H1 (cell line): ENCODE measurements around the gene KRTAP10-2. TPM values are rescaled to one million over a fixed set of nuclear protein-coding genes. Genes with fewer than 3 reads are reported as not detected.

ENCODE experiments used
- CTCF ChIA-PET: fragments of 300-600 bp; sonication (Branson Sonifier 250); formaldehyde crosslinking; loops from one replicate; lab custom pipeline; 2021; ENCODE audit not compliant: partially characterized antibody; lab: Charles Lee
- POLR2A ChIA-PET: fragments of 300-600 bp; sonication (Branson Sonifier 250); formaldehyde crosslinking; loops from one replicate; lab custom pipeline; 2021; ENCODE audit warnings: inconsistent platforms; ENCODE audit not compliant: partially characterized antibody; lab: Charles Lee
- DNase-seq, 2 experiments: peaks; one replicate each; pipeline versions ENCODE4 v3.0.0 to v3.0.0-alpha.2; 2010 to 2022; ENCODE audit warnings: low spot score in 2 of 2, low read depth in 1 of 2, mixed read lengths in 1 of 2
- FAIRE-seq: peaks from 2 replicates; lab custom pipeline; 2011; peaks lifted over from hg19 to GRCh38; lab: Jason Lieb, UNC
- H2AFZ ChIP-seq: 2 replicates; pipeline ENCODE4 v1.8.1; 2012; ENCODE audit warnings: low read length, inconsistent platforms
- H2AK5ac ChIP-seq: 2 replicates; pipeline ENCODE4 v1.6.1; 2013; ENCODE audit warnings: low read depth, low read length
- H2BK120ac ChIP-seq: replicated peaks from 2 replicates; pipeline ENCODE3; 2013; ENCODE audit warnings: low read depth, low read length, inconsistent platforms
- H2BK12ac ChIP-seq: 2 replicates; pipeline ENCODE4 v1.6.1; 2013; ENCODE audit warnings: low read depth, low read length
- H2BK15ac ChIP-seq: 2 replicates; pipeline ENCODE4 v1.6.1; 2013; ENCODE audit warnings: low read length
- H2BK20ac ChIP-seq: 2 replicates; pipeline ENCODE4 v1.6.1; 2013; ENCODE audit warnings: low read length
- H2BK5ac ChIP-seq: 2 replicates; pipeline ENCODE4 v1.6.1; 2013; ENCODE audit warnings: low read depth, low read length
- H3K14ac ChIP-seq: 2 replicates; pipeline ENCODE4 v1.6.1; 2013; ENCODE audit warnings: inconsistent platforms; ENCODE audit not compliant: insufficient read length
- H3K18ac ChIP-seq: 2 replicates; pipeline ENCODE4 v1.6.1; 2013; ENCODE audit warnings: low read length; ENCODE audit errors: extremely low read depth
- H3K23ac ChIP-seq: 2 replicates; pipeline ENCODE4 v1.6.1; 2013; ENCODE audit warnings: inconsistent platforms; ENCODE audit not compliant: insufficient read length
- H3K23me2 ChIP-seq: 2 replicates; pipeline ENCODE4 v1.6.1; 2013; ENCODE audit warnings: low read depth, low read length
- H3K27ac ChIP-seq: 2 replicates; pipeline ENCODE4 v1.6.1; 2011; ENCODE audit warnings: low read depth, low read length, inconsistent platforms
- H3K27me3 ChIP-seq, 4 experiments: replicated peaks in 1 of 4; 1 replicate in 1 of 4; 2 replicates in 3 of 4; pipeline versions ENCODE4 v1.6.1 to v1.8.1; 2011 to 2013; ENCODE audit warnings: low read length in 3 of 4, mild to moderate bottlenecking in 3 of 4, inconsistent platforms in 2 of 4, mixed read lengths in 2 of 4, moderate library complexity in 1 of 4; ENCODE audit not compliant: control insufficient read depth in 3 of 4, insufficient read depth in 3 of 4; ENCODE audit errors: extremely low read depth in 1 of 4
- H3K36me3 ChIP-seq, 4 experiments: 2 replicates each; pipeline versions ENCODE4 v1.6.1 to v1.8.1; 2011 to 2013; ENCODE audit warnings: mild to moderate bottlenecking in 4 of 4, low read length in 3 of 4, moderate library complexity in 2 of 4, control low read depth in 1 of 4, inconsistent platforms in 1 of 4; ENCODE audit not compliant: insufficient read depth in 4 of 4, control insufficient read depth in 2 of 4
- H3K4ac ChIP-seq: replicated peaks from 2 replicates; pipeline ENCODE3; 2013; ENCODE audit warnings: low read length, low read depth, mixed read lengths, inconsistent platforms; ENCODE audit not compliant: insufficient read length
- H3K4me1 ChIP-seq, 4 experiments: replicated peaks in 1 of 4; 1 replicate in 1 of 4; 2 replicates in 3 of 4; pipeline versions ENCODE4 v1.6.1 to v1.8.1; 2011 to 2013; ENCODE audit warnings: low read length in 3 of 4, inconsistent platforms in 2 of 4, mixed read lengths in 1 of 4; ENCODE audit not compliant: insufficient read depth in 4 of 4, control insufficient read depth in 3 of 4
- H3K4me2 ChIP-seq, 2 experiments: 2 replicates each; pipeline versions ENCODE4 v1.6.1 to v1.8.1; 2011 to 2013; ENCODE audit warnings: low read depth in 2 of 2, low read length in 2 of 2, control low read depth in 1 of 2, inconsistent platforms in 1 of 2, mild to moderate bottlenecking in 1 of 2; ENCODE audit not compliant: insufficient read depth in 1 of 2
- H3K4me3 ChIP-seq, 4 experiments: fragments of 200-600, 300-600 bp in 1 of 4; sonication (generic), shearing (Covaris generic), sonication (Bioruptor Twin) in 1 of 4; 2 replicates each; pipeline versions ENCODE4 v1.5.1 to v1.8.1; 2011 to 2016; ENCODE audit warnings: low read length in 4 of 4, low read depth in 3 of 4, control low read depth in 2 of 4, inconsistent platforms in 2 of 4, mild to moderate bottlenecking in 2 of 4, mixed read lengths in 1 of 4, moderate library complexity in 1 of 4; ENCODE audit not compliant: insufficient read depth in 2 of 4; ENCODE audit errors: extremely low read depth in 1 of 4
- H3K56ac ChIP-seq: replicated peaks from 2 replicates; pipeline ENCODE3; 2013; ENCODE audit warnings: low read depth, mild to moderate bottlenecking, mixed read lengths, low read length, inconsistent platforms; ENCODE audit not compliant: insufficient read length
- H3K79me1 ChIP-seq: 2 replicates; pipeline ENCODE4 v1.6.1; 2013; ENCODE audit warnings: low read depth, low read length, control low read depth
- H3K79me2 ChIP-seq, 2 experiments: 2 replicates each; pipeline versions ENCODE4 v1.6.1 to v1.8.1; 2012 to 2013; ENCODE audit warnings: low read length in 2 of 2, mild to moderate bottlenecking in 2 of 2, inconsistent platforms in 1 of 2; ENCODE audit not compliant: insufficient read depth in 2 of 2, control insufficient read depth in 1 of 2
- H3K9ac ChIP-seq, 4 experiments: replicated peaks in 1 of 4; 1 replicate in 1 of 4; 2 replicates in 3 of 4; pipeline versions ENCODE4 v1.6.1 to v1.8.1; 2011 to 2013; ENCODE audit warnings: low read depth in 3 of 4, low read length in 3 of 4, control low read depth in 2 of 4, mild to moderate bottlenecking in 2 of 4, moderate library complexity in 2 of 4, inconsistent platforms in 1 of 4; ENCODE audit errors: extremely low read depth in 1 of 4
- H3K9me3 ChIP-seq, 2 experiments: 2 replicates each; pipeline versions ENCODE4 v1.6.1 to v1.8.1; 2012 to 2013; ENCODE audit warnings: mild to moderate bottlenecking in 2 of 2, moderate library complexity in 2 of 2, control low read depth in 1 of 2, inconsistent platforms in 1 of 2, low read depth in 1 of 2, low read length in 1 of 2, mixed read lengths in 1 of 2; ENCODE audit not compliant: insufficient read depth in 2 of 2
- H4K20me1 ChIP-seq, 2 experiments: replicated peaks in 1 of 2; 2 replicates each; pipeline versions ENCODE3 to v1.8.1; 2011 to 2013; ENCODE audit warnings: inconsistent platforms in 2 of 2, low read length in 2 of 2, mild to moderate bottlenecking in 1 of 2; ENCODE audit not compliant: insufficient read depth in 2 of 2, control insufficient read depth in 1 of 2
- H4K5ac ChIP-seq: 2 replicates; pipeline ENCODE4 v1.6.1; 2013; ENCODE audit warnings: low read length, low read depth, mixed read lengths, inconsistent platforms; ENCODE audit not compliant: insufficient read length
- H4K8ac ChIP-seq: 2 replicates; pipeline ENCODE4 v1.8.0; 2013; ENCODE audit warnings: mild to moderate bottlenecking, moderate library complexity, low read length, inconsistent platforms; ENCODE audit not compliant: insufficient read depth; ENCODE audit errors: extremely low read depth
- H4K91ac ChIP-seq: replicated peaks from 2 replicates; pipeline ENCODE3; 2013; ENCODE audit warnings: low read length, mixed read lengths, inconsistent platforms; ENCODE audit not compliant: insufficient read length
- ASH2L ChIP-seq: fragments of 200-600, 300-600 bp; sonication (generic); IDR thresholded peaks from one replicate; pipeline ENCODE4 v1.7.1; 2017; ENCODE audit warnings: low read length
- ATF3 ChIP-seq: IDR thresholded peaks from 2 replicates; pipeline ENCODE4 v1.6.1; 2011; ENCODE audit warnings: low read depth, mild to moderate bottlenecking, low read length; ENCODE audit not compliant: insufficient read depth
- BCL11A ChIP-seq, 2 experiments: IDR thresholded peaks; one replicate each; pipeline ENCODE4 v1.6.1; 2011; ENCODE audit warnings: low read depth in 2 of 2, low read length in 2 of 2, mild to moderate bottlenecking in 2 of 2
- FOSL1 ChIP-seq: IDR thresholded peaks from 2 replicates; pipeline ENCODE4 v1.6.1; 2011; ENCODE audit warnings: mild to moderate bottlenecking, low read depth, low read length, moderate library complexity; ENCODE audit not compliant: insufficient read depth
- KDM1A ChIP-seq: fragments of 200-600, 300-600 bp; sonication (generic); IDR thresholded peaks from 2 replicates; pipeline ENCODE4 v1.7.1; 2016; ENCODE audit warnings: mild to moderate bottlenecking, low read length, borderline replicate concordance
- MAFK ChIP-seq: IDR thresholded peaks from 2 replicates; pipeline ENCODE4 v1.6.1; 2012; ENCODE audit warnings: low read depth, mild to moderate bottlenecking, improper control_type of control experiment, low read length
- NANOG ChIP-seq: IDR thresholded peaks from 2 replicates; pipeline ENCODE4 v1.6.1; 2011; ENCODE audit warnings: low read length, low read depth, mild to moderate bottlenecking, inconsistent platforms; ENCODE audit not compliant: insufficient read depth, poor library complexity, severe bottlenecking
- POLR2AphosphoS5 ChIP-seq: IDR thresholded peaks from 2 replicates; pipeline ENCODE4 v1.6.1; 2011; ENCODE audit warnings: low read depth, low read length
- SIN3A ChIP-seq, 2 experiments: IDR thresholded peaks in 1 of 2; conservative IDR thresholded peaks in 1 of 2; 2 replicates each; pipeline ENCODE4 v1.6.1; 2011 to 2012; ENCODE audit warnings: low read length in 2 of 2, improper control_type of control experiment in 1 of 2, low read depth in 1 of 2, mild to moderate bottlenecking in 1 of 2
- SUZ12 ChIP-seq: fragments of 200-600 bp; sonication (generic); IDR thresholded peaks from 2 replicates; pipeline ENCODE4 v1.6.1; 2012; ENCODE audit warnings: mild to moderate bottlenecking, inconsistent platforms, low read length, moderate library complexity, mixed read lengths
- TBP ChIP-seq: IDR thresholded peaks from 2 replicates; pipeline ENCODE4 v1.6.1; 2011; ENCODE audit warnings: low read depth, low read length, improper control_type of control experiment
- WGBS, 2 experiments: shearing (Covaris generic) in 1 of 2; methylation state at CpG; one replicate each; pipeline versions ENCODE4 v1.1.6 to v1.1.7; 2013 to 2015; ENCODE audit warnings: low lambda C conversion rate in 2 of 2, mixed read lengths in 2 of 2, inconsistent platforms in 1 of 2, low coverage in 1 of 2, missing lambda C conversion rate in 1 of 2; ENCODE audit not compliant: insufficient replicate concordance in 2 of 2, insufficient coverage in 1 of 2, insufficient read length in 1 of 2; ENCODE audit errors: extremely low coverage in 1 of 2, missing lambda C conversion rate in 1 of 2; 5-methylcytosine and 5-hydroxymethylcytosine counted together
- polyA plus RNA-seq, 7 experiments: library from polyadenylated mRNA; depleted of rRNA in 3 of 7; stranded (reverse) in 5 of 7; unstranded in 2 of 7; fragments of >200 nt in 5 of 7; fragments of 200-250 nt in 2 of 7; gene quantifications; 1 replicate in 5 of 7; 2 replicates in 1 of 7; 4 replicates in 1 of 7; pipeline versions ENCODE4 v1.2.1 to v1.2.3, GENCODE V29; 2011 to 2013; ENCODE audit warnings: missing spikeins in 2 of 7, mixed read lengths in 2 of 7
- total RNA-seq: library from RNA; stranded (reverse); fragmentation: NEBNext Ultra II Directional; extraction: Animal tissue kit (Norgen Biotek cat#: 25700); gene quantifications from 2 replicates; pipeline ENCODE4 v1.2.1, GENCODE V29; 2021
- TF ChIP-seq, protein P1 (sequence below): IDR thresholded peaks from 2 replicates; pipeline ENCODE4 v1.6.1; 2011; ENCODE audit warnings: low read length, improper control_type of control experiment

The KRTAP10-2 gene
- total and polyA plus RNA-seq, 2 of the 8 experiments (the other 6 are each of a cell fraction or from before 2014, with no cell fraction given): 0.11 TPM; not detected in 1

- no peak overlapping the region for H4K5ac ChIP-seq
- no peak overlapping the region for H4K91ac ChIP-seq
- no peak overlapping the region for H3K14ac ChIP-seq
- H4K20me1 ChIP-seq: no peaks in the 10 kb centered on the region
- 94% methylated on average over 18 of the region's 20 CpGs; no CpG with 5 or more reads in 1 of the 2 experiments for WGBS, 2 experiments
- H3K23ac ChIP-seq: no peak overlapping the region
- no peak overlapping the region for H2AFZ ChIP-seq
- DNase-seq (no peak), FAIRE-seq (no peak)
- H3K4me3 ChIP-seq: no peak overlapping the region
- H2BK20ac ChIP-seq: no peak overlapping the region
- H3K4me1 ChIP-seq: no peaks in the 10 kb centered on the region; a peak in 2 of 7 replicates
- H3K79me1 ChIP-seq: no peaks in the 10 kb centered on the region
- CTCF ChIA-PET: interaction anchor here (0.6 to 1.2 kb wide), 5 partner anchors 18 to 729 kb away, joined by 3 to 4 read pairs (median 3); no protein-coding TSS in a partner anchor
- no peak overlapping the region for H2BK120ac ChIP-seq
- H3K4ac ChIP-seq: no peak overlapping the region
- no peaks in the 10 kb centered on the region for H3K79me2 ChIP-seq
- POLR2A ChIA-PET: interaction anchor here (1.1 kb wide), 1 partner anchor 12 kb away, joined by 3 read pairs; no protein-coding TSS in a partner anchor
- H3K36me3 ChIP-seq: peaks cover 0 to 6% (median 3%) of the 10 kb centered on the region in 4 experiments; a peak in 3 of 8 replicates
- H3K27ac ChIP-seq: no peak overlapping the region
- no peak overlapping the region for H3K56ac ChIP-seq
- no peaks in the 10 kb centered on the region for H3K9me3 ChIP-seq
- no peaks in the 10 kb centered on the region for H3K27me3 ChIP-seq
- H2AK5ac ChIP-seq: no peak overlapping the region
- H2BK5ac ChIP-seq: no peak overlapping the region
- H3K9ac ChIP-seq: no peak overlapping the region
- no peak overlapping the region for H2BK15ac ChIP-seq
- no peak overlapping the region for H3K18ac ChIP-seq
- H4K8ac ChIP-seq: no peak overlapping the region
- no peak overlapping the region for H2BK12ac ChIP-seq
- H3K4me2 ChIP-seq: no peak overlapping the region
- 0 out of 2 replicates have a peak, but pooled peaks cover 2% of the 10 kb centered on the region for H3K23me2 ChIP-seq
- TF ChIP-seq BCL11A (IDR thresholded peaks at IDR 0.05; ENCODE audit: low read depth in 2 of 2, low read length in 2 of 2) (no peak), MAFK (no peak), ASH2L (no peak), TBP (no peak), SIN3A (conservative IDR thresholded peaks at IDR 0.05 in 1 of 2, IDR thresholded peaks at IDR 0.05 in 1 of 2; ENCODE audit: low read depth in 1 of 2, low read length in 2 of 2) (no peak), FOSL1 (no peak), ATF3 (no peak), SUZ12 (no peak), POLR2AphosphoS5 (no peak), NANOG (no peak), KDM1A (no peak)
- TF ChIP-seq, protein P1, sequence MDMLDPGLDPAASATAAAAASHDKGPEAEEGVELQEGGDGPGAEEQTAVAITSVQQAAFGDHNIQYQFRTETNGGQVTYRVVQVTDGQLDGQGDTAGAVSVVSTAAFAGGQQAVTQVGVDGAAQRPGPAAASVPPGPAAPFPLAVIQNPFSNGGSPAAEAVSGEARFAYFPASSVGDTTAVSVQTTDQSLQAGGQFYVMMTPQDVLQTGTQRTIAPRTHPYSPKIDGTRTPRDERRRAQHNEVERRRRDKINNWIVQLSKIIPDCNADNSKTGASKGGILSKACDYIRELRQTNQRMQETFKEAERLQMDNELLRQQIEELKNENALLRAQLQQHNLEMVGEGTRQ: no peak
Observed at GRCh38 chr21:44503901-44504399, 47.4 kb downstream of the KRTAP10-2 start.
